HepG2 (cell line): ENCODE data around the gene SOCS1. TPM values are rescaled to one million over a fixed set of nuclear protein-coding genes. Genes with fewer than 3 reads are reported as not detected.

Experiments
- ARHGAP35 ChIP-seq: sonication (generic); formaldehyde crosslinking; IDR thresholded peaks from 2 replicates; pipeline ENCODE4 v1.9.0; 2022; ENCODE audit warnings: mild to moderate bottlenecking, inconsistent platforms, moderate library complexity, missing genetic modification reagents, borderline replicate concordance
- EEA1 ChIP-seq: sonication (generic); formaldehyde crosslinking; IDR thresholded peaks from 2 replicates; pipeline ENCODE4 v1.5.1; 2020; ENCODE audit warnings: mild to moderate bottlenecking, missing genetic modification reagents, borderline replicate concordance
- GPN1 ChIP-seq: sonication (generic); formaldehyde crosslinking; IDR thresholded peaks from 2 replicates; pipeline ENCODE4 v1.5.1; 2020; ENCODE audit warnings: missing genetic modification reagents, borderline replicate concordance
- HNRNPUL1 ChIP-seq: fragments of 200-400 bp; formaldehyde crosslinking; IDR thresholded peaks from 2 replicates; pipeline ENCODE4 v1.6.1; 2017; ENCODE audit warnings: low read depth, mild to moderate bottlenecking, low read length, moderate library complexity
- KDM1A ChIP-seq: IDR thresholded peaks from 2 replicates; pipeline ENCODE4 v1.6.1; 2016; ENCODE audit warnings: missing compliant biosample characterization
- ZNF589 ChIP-seq: sonication (generic); formaldehyde crosslinking; conservative IDR thresholded peaks from 2 replicates; pipeline ENCODE4 v1.8.0; 2022; ENCODE audit warnings: mild to moderate bottlenecking, moderate library complexity, missing genetic modification reagents
- ZNF605 ChIP-seq: sonication (generic); formaldehyde crosslinking; IDR thresholded peaks from 2 replicates; pipeline ENCODE4 v1.8.0; 2022; ENCODE audit warnings: mild to moderate bottlenecking, missing genetic modification reagents
- polyA plus RNA-seq, 8 experiments: library from polyadenylated mRNA; depleted of rRNA in 3 of 8; stranded (reverse) in 7 of 8; unstranded in 1 of 8; fragments of >200 nt; fragmentation: Illumina TruSeq in 4 of 8; extraction: Trizol in 4 of 8; gene quantifications; 2 replicates each; pipeline versions ENCODE4 v1.2.1 to v1.2.3, GENCODE V29; 2011 to 2016; ENCODE audit warnings: low read depth in 4 of 8, missing spikeins in 1 of 8, mixed read lengths in 1 of 8; ENCODE audit not compliant: insufficient read depth in 1 of 8
- total RNA-seq, 5 experiments: library from RNA; depleted of rRNA; stranded (reverse); fragments of >200 nt; fragmentation: Illumina TruSeq; extraction: Trizol; gene quantifications; 2 replicates each; pipeline ENCODE4 v1.2.3, GENCODE V29; 2016; ENCODE audit warnings: low read depth in 1 of 5
- TF ChIP-seq, protein P1 (sequence below): sonication (generic); formaldehyde crosslinking; IDR thresholded peaks from 2 replicates; pipeline ENCODE4 v1.4.0; 2020; ENCODE audit warnings: missing genetic modification reagents, mild to moderate bottlenecking, borderline replicate concordance
- TF ChIP-seq, protein P2 (sequence below): sonication (generic); formaldehyde crosslinking; IDR thresholded peaks from 2 replicates; pipeline ENCODE4 v1.5.1; 2020; ENCODE audit warnings: mild to moderate bottlenecking, missing genetic modification reagents
- TF ChIP-seq, protein P3 (sequence below): sonication (generic); formaldehyde crosslinking; IDR thresholded peaks from 2 replicates; pipeline ENCODE4 v1.9.0; 2021; ENCODE audit warnings: missing genetic modification reagents, mild to moderate bottlenecking, borderline replicate concordance
- TF ChIP-seq, protein P4 (sequence below): IDR thresholded peaks from 2 replicates; pipeline ENCODE4 v1.6.1; 2016; ENCODE audit warnings: low read depth, missing genetic modification reagents, missing compliant biosample characterization

Gene SOCS1
- total and polyA plus RNA-seq, 2 of the 13 experiments (the other 11 are each of a cell fraction or from before 2014, with no cell fraction given) = 5.3 to 6.3 TPM

DNA sequence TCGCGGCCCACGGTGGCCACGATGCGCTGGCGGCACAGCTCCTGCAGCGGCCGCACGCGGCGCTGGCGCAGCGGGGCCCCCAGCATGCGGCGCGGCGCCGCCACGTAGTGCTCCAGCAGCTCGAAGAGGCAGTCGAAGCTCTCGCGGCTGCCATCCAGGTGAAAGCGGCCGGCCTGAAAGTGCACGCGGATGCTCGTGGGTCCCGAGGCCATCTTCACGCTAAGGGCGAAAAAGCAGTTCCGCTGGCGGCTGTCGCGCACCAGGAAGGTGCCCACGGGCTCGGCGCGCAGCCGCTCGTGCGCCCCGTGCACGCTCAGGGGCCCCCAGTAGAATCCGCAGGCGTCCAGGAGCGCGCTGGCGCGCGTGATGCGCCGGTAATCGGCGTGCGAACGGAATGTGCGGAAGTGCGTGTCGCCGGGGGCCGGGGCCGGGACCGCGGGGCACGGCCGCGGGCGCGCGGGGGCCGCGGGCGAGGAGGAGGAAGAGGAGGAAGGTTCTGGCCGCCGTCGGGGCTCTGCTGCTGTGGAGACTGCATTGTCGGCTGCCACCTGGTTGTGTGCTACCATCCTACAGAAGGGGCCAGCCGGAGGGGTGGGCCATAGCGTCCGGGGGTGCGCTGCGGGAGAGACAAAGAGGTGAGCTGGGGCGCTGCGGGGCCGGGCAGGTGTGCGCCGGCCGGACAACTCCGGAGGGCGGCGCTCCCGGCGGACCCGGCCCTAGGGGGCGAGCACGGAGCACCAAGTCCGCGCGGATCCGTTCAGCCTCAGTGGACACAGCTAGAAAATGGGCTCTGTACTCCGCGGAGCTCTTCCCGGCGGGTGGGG lies 879 bp downstream of the SOCS1 start (continued):
- TF ChIP-seq, protein P1, sequence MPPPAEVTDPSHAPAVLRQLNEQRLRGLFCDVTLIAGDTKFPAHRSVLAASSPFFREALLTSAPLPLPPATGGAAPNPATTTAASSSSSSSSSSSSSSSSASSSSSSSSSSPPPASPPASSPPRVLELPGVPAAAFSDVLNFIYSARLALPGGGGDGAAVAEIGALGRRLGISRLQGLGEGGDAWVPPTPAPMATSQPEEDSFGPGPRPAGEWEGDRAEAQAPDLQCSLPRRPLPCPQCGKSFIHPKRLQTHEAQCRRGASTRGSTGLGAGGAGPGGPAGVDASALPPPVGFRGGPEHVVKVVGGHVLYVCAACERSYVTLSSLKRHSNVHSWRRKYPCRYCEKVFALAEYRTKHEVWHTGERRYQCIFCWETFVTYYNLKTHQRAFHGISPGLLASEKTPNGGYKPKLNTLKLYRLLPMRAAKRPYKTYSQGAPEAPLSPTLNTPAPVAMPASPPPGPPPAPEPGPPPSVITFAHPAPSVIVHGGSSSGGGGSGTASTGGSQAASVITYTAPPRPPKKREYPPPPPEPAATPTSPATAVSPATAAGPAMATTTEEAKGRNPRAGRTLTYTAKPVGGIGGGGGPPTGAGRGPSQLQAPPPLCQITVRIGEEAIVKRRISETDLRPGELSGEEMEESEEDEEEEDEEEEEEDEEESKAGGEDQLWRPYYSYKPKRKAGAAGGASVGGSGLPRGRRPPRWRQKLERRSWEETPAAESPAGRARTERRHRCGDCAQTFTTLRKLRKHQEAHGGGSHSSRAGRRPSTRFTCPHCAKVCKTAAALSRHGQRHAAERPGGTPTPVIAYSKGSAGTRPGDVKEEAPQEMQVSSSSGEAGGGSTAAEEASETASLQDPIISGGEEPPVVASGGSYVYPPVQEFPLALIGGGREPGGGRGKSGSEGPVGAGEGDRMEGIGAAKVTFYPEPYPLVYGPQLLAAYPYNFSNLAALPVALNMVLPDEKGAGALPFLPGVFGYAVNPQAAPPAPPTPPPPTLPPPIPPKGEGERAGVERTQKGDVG = 0 out of 2 replicates have a peak, but pooled peaks have one; percentile 26
- TF ChIP-seq ARHGAP35 (CRISPR knock-in tag) = no peak; the same call in 1 of the 2 replicates
- TF ChIP-seq, protein P2, sequence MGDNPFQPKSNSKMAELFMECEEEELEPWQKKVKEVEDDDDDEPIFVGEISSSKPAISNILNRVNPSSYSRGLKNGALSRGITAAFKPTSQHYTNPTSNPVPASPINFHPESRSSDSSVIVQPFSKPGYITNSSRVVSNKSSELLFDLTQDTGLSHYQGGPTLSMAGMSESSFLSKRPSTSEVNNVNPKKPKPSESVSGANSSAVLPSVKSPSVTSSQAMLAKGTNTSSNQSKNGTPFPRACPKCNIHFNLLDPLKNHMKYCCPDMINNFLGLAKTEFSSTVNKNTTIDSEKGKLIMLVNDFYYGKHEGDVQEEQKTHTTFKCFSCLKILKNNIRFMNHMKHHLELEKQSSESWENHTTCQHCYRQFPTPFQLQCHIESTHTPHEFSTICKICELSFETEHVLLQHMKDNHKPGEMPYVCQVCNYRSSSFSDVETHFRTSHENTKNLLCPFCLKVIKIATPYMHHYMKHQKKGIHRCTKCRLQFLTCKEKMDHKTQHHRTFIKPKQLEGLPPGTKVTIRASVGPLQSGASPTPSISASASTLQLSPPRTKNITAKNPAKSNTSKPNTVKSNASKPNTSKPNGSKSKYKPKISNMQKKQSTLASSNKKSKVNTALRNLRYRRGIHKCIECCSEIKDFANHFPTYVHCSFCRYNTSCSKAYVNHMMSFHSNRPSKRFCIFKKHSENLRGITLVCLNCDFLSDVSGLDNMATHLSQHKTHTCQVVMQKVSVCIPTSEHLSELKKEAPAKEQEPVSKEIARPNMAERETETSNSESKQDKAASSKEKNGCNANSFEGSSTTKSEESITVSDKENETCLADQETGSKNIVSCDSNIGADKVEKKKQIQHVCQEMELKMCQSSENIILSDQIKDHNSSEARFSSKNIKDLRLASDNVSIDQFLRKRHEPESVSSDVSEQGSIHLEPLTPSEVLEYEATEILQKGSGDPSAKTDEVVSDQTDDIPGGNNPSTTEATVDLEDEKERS (CRISPR knock-in tag) = no peak
- peak; percentile 24; the same call in 1 of the 2 replicates for TF ChIP-seq ZNF605 (CRISPR knock-in tag)
- TF ChIP-seq KDM1A (CRISPR knock-in tag) = peak; percentile 57; the same call in 1 of the 2 replicates
- TF ChIP-seq, protein P3, sequence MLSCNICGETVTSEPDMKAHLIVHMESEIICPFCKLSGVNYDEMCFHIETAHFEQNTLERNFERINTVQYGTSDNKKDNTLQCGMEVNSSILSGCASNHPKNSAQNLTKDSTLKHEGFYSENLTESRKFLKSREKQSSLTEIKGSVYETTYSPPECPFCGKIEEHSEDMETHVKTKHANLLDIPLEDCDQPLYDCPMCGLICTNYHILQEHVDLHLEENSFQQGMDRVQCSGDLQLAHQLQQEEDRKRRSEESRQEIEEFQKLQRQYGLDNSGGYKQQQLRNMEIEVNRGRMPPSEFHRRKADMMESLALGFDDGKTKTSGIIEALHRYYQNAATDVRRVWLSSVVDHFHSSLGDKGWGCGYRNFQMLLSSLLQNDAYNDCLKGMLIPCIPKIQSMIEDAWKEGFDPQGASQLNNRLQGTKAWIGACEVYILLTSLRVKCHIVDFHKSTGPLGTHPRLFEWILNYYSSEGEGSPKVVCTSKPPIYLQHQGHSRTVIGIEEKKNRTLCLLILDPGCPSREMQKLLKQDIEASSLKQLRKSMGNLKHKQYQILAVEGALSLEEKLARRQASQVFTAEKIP = no peak
- TF ChIP-seq ZNF589 (CRISPR knock-in tag) = peak; percentile 53; the same call in 1 of the 2 replicates
- no peak for TF ChIP-seq GPN1 (CRISPR knock-in tag)
- TF ChIP-seq EEA1 (CRISPR knock-in tag) = peak; percentile 55; the same call in 1 of the 2 replicates
- no peak for TF ChIP-seq HNRNPUL1
- TF ChIP-seq, protein P4, sequence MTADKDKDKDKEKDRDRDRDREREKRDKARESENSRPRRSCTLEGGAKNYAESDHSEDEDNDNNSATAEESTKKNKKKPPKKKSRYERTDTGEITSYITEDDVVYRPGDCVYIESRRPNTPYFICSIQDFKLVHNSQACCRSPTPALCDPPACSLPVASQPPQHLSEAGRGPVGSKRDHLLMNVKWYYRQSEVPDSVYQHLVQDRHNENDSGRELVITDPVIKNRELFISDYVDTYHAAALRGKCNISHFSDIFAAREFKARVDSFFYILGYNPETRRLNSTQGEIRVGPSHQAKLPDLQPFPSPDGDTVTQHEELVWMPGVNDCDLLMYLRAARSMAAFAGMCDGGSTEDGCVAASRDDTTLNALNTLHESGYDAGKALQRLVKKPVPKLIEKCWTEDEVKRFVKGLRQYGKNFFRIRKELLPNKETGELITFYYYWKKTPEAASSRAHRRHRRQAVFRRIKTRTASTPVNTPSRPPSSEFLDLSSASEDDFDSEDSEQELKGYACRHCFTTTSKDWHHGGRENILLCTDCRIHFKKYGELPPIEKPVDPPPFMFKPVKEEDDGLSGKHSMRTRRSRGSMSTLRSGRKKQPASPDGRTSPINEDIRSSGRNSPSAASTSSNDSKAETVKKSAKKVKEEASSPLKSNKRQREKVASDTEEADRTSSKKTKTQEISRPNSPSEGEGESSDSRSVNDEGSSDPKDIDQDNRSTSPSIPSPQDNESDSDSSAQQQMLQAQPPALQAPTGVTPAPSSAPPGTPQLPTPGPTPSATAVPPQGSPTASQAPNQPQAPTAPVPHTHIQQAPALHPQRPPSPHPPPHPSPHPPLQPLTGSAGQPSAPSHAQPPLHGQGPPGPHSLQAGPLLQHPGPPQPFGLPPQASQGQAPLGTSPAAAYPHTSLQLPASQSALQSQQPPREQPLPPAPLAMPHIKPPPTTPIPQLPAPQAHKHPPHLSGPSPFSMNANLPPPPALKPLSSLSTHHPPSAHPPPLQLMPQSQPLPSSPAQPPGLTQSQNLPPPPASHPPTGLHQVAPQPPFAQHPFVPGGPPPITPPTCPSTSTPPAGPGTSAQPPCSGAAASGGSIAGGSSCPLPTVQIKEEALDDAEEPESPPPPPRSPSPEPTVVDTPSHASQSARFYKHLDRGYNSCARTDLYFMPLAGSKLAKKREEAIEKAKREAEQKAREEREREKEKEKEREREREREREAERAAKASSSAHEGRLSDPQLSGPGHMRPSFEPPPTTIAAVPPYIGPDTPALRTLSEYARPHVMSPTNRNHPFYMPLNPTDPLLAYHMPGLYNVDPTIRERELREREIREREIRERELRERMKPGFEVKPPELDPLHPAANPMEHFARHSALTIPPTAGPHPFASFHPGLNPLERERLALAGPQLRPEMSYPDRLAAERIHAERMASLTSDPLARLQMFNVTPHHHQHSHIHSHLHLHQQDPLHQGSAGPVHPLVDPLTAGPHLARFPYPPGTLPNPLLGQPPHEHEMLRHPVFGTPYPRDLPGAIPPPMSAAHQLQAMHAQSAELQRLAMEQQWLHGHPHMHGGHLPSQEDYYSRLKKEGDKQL = no peak
